Liver (tissue), 3 donors: ENCODE measurements around the gene ACTR6.

Experiments
- CTCF ChIP-seq: fragments of 150-350 bp; IDR thresholded peaks from 2 replicates; pipeline ENCODE4 v1.5.1; 2017; ENCODE audit warnings: improper control_type of control experiment, low read depth, low read length; ENCODE audit not compliant: missing input control
- EGR1 ChIP-seq, 2 donors: IDR thresholded peaks; 2 replicates each; pipeline ENCODE4 v1.6.1; 2016 to 2018; ENCODE audit warnings: antibody characterized with exemption in 2 of 2, low read depth in 2 of 2
- JUND ChIP-seq, 2 donors: IDR thresholded peaks; 2 replicates each; pipeline ENCODE4 v1.6.1; 2016; ENCODE audit warnings: antibody characterized with exemption in 2 of 2
- MAX ChIP-seq: IDR thresholded peaks from 2 replicates; pipeline ENCODE4 v1.6.1; 2016; ENCODE audit warnings: antibody characterized with exemption
- RAD21 ChIP-seq, 2 donors: IDR thresholded peaks; 2 replicates each; pipeline ENCODE4 v1.6.1; 2016; ENCODE audit warnings: antibody characterized with exemption in 2 of 2, mild to moderate bottlenecking in 2 of 2
- RXRA ChIP-seq, 2 donors: IDR thresholded peaks; 2 replicates each; pipeline ENCODE4 v1.6.1; 2017 to 2018; ENCODE audit warnings: antibody characterized with exemption in 2 of 2, mild to moderate bottlenecking in 1 of 2
- SP1 ChIP-seq: IDR thresholded peaks from 2 replicates; pipeline ENCODE4 v1.6.1; 2018; ENCODE audit warnings: antibody characterized with exemption, mild to moderate bottlenecking
- donor health status: healthy.
- donor health status: healthy.

- TF ChIP-seq CTCF (no peak), MAX (no peak), JUND (IDR thresholded peaks at IDR 0.05) (no peak), RAD21 (IDR thresholded peaks at IDR 0.05) (no peak), SP1 (no peak), EGR1 (IDR thresholded peaks at IDR 0.05; ENCODE audit: low read depth in 2 of 2) (no peak), RXRA (IDR thresholded peaks at IDR 0.05) (peak; percentile 24 to 27)
These were observed 18.9 kb downstream of the ACTR6 start for GRCh38 chr12:100219328-100220109.
